ENCODE measurements around the gene XRCC3. TPM values are rescaled to one million over a fixed set of nuclear protein-coding genes. Genes with fewer than 3 reads are reported as not detected.
A peak's percentile ranks its signal among the peaks of the same experiment; 100 is the strongest.

Gene XRCC3
- polyA plus RNA-seq, 3 donors = 0.66 to 8.1 (median 2.0) TPM

DNA sequence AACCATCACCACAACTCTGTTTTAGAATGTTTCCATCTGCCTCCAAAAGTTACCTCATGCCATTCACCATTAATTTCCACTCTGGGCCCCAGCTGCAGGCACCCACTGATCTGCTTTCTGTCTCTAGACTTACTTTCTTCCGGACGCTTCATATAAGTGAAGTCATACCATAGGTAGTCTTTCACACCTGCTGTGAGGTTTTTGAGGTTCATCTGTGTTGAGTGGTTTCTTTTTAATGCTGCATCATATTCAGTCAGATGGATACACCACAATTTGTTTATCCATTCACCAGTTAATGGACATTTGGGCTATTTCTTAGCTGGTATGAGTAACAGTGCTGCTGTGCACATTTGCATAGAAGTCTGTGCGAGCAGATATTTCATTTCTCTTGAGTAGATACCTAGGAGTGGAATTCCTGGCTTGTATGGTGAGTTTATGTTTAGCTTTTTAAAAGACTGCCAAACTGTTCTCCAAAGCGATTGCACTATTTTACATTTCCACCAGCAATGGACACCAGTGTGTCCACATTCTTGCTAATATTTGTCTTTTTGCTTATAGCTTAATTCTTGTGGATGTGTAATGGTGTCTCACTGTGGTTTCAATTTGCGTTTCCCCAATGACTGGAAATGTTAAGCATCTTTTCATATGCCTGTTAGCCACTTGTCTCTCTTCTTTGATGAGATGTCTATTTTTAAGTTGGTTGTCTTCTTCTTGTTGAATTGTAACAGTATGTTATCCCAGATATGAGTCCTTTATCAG lies 48.7 kb upstream of the XRCC3 start:
- Mint-ChIP-seq H3K27ac (no peak overlapping the region), H3K27me3 (ENCODE audit: low read depth in 3 of 3) (peaks cover under 1 to 8% (median 4%) of the 10 kb centered on the region in 3 donors), H3K4me3 (no peak overlapping the region), H3K4me1 (no peaks in the 10 kb centered on the region), H3K36me3 (no peaks in the 10 kb centered on the region), H3K9me3 (peaks cover 0 to 3% (median 0%) of the 10 kb centered on the region in 7 donors)
- Histone ChIP-seq H3K79me2 (ENCODE audit: insufficient read depth, low read length) (no peaks in the 10 kb centered on the region), H2AFZ (ENCODE audit: insufficient read depth, low read depth, low read length, poor library complexity, severe bottlenecking) (no peak overlapping the region), H4K20me1 (ENCODE audit: insufficient read depth, low read length) (no peaks in the 10 kb centered on the region), H3K4me3 (replicated peaks in 1 of 3; ENCODE audit: low read depth in 2 of 3, low read length in 3 of 3) (no peak overlapping the region), H3K27ac (ENCODE audit: low read depth in 1 of 2, low read length in 2 of 2) (no peak overlapping the region), H3K9ac (ENCODE audit: insufficient read depth, low read length, poor library complexity, severe bottlenecking) (no peak overlapping the region), H3K9me3 (replicated peaks in 1 of 2; ENCODE audit: control insufficient read depth in 1 of 2, insufficient read depth in 1 of 2, low read length in 2 of 2) (no peaks in the 10 kb centered on the region), H3K4me2 (replicated peaks; ENCODE audit: extremely low read depth, low read length, poor library complexity, severe bottlenecking) (no peak overlapping the region), H3K36me3 (replicated peaks in 1 of 2; ENCODE audit: control insufficient read depth in 1 of 2, insufficient read depth in 2 of 2, low read length in 2 of 2) (no peaks in the 10 kb centered on the region), H3K27me3 (ENCODE audit: control insufficient read depth in 2 of 2, insufficient read depth in 2 of 2, low read length in 2 of 2) (no peaks in the 10 kb centered on the region), H3K4me1 (ENCODE audit: control insufficient read depth in 1 of 2, insufficient read depth in 2 of 2, low read length in 2 of 2) (no peaks in the 10 kb centered on the region)
- DNase-seq = no peak
- no CpG with 5 or more reads among the region's 5 CpGs for WGBS (ENCODE audit: insufficient coverage)
- intact Hi-C loops (cut with micrococcal nuclease) = no loop called here
- TF ChIP-seq, protein P1, sequence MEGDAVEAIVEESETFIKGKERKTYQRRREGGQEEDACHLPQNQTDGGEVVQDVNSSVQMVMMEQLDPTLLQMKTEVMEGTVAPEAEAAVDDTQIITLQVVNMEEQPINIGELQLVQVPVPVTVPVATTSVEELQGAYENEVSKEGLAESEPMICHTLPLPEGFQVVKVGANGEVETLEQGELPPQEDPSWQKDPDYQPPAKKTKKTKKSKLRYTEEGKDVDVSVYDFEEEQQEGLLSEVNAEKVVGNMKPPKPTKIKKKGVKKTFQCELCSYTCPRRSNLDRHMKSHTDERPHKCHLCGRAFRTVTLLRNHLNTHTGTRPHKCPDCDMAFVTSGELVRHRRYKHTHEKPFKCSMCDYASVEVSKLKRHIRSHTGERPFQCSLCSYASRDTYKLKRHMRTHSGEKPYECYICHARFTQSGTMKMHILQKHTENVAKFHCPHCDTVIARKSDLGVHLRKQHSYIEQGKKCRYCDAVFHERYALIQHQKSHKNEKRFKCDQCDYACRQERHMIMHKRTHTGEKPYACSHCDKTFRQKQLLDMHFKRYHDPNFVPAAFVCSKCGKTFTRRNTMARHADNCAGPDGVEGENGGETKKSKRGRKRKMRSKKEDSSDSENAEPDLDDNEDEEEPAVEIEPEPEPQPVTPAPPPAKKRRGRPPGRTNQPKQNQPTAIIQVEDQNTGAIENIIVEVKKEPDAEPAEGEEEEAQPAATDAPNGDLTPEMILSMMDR (IDR thresholded peaks at IDR 0.05) = no peak

DNA sequence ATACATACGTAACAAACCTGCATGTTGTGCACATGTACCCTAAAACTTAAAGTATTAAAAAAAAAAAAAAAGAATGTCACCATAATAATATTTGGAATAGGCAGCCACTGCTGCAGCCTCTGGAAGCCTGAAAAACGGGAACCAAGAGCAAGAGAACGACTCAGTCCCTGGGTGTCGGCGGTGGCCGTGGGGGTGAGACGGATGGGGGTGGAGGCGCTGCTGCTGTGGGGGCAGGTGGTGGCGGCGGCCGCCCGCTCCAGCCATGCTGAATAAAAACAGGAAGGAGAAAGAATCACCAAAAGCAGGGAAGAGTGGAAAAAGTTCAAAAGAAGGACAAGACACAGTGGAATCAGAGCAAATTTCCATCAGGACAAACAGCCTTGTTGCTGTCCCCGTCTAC lies 47.3 kb upstream of the XRCC3 start:
- H3K27me3 ChIP-seq (ENCODE audit: control insufficient read depth in 2 of 2, insufficient read depth in 2 of 2, low read length in 2 of 2) = no peaks in the 10 kb centered on the region
- H3K9ac ChIP-seq (ENCODE audit: insufficient read depth, low read length, poor library complexity, severe bottlenecking) = no peak overlapping the region
- H3K79me2 ChIP-seq (ENCODE audit: insufficient read depth, low read length) = no peaks in the 10 kb centered on the region
- H3K4me1 ChIP-seq (ENCODE audit: control insufficient read depth in 1 of 2, insufficient read depth in 2 of 2, low read length in 2 of 2) = no peaks in the 10 kb centered on the region
- H3K4me3 Mint-ChIP-seq = peak overlapping the region in 1 of 2 donors; percentile 39
- H3K27ac ChIP-seq (ENCODE audit: low read depth in 1 of 2, low read length in 2 of 2) = no peak overlapping the region
- no peak overlapping the region for H2AFZ ChIP-seq (ENCODE audit: insufficient read depth, low read depth, low read length, poor library complexity, severe bottlenecking)
- H3K9me3 ChIP-seq (replicated peaks in 1 of 2; ENCODE audit: control insufficient read depth in 1 of 2, insufficient read depth in 1 of 2, low read length in 2 of 2) = no peaks in the 10 kb centered on the region
- no peak overlapping the region for H3K27ac Mint-ChIP-seq
- H3K4me2 ChIP-seq (replicated peaks; ENCODE audit: extremely low read depth, low read length, poor library complexity, severe bottlenecking) = no peak overlapping the region
- H3K36me3 ChIP-seq (replicated peaks in 1 of 2; ENCODE audit: control insufficient read depth in 1 of 2, insufficient read depth in 2 of 2, low read length in 2 of 2) = no peaks in the 10 kb centered on the region
- no peaks in the 10 kb centered on the region for H3K36me3 Mint-ChIP-seq
- H4K20me1 ChIP-seq (ENCODE audit: insufficient read depth, low read length) = no peaks in the 10 kb centered on the region
- no peak for DNase-seq
- peaks cover 0 to 3% (median 0%) of the 10 kb centered on the region in 7 donors for H3K9me3 Mint-ChIP-seq
- peaks cover 0 to 8% (median 4%) of the 10 kb centered on the region in 3 donors for H3K27me3 Mint-ChIP-seq (ENCODE audit: low read depth in 3 of 3)
- 63% methylated on average over 10 of the region's 13 CpGs for WGBS (ENCODE audit: insufficient coverage)
- H3K4me1 Mint-ChIP-seq = no peaks in the 10 kb centered on the region
- intact Hi-C loops (cut with micrococcal nuclease) = no loop called here
- no peak overlapping the region for H3K4me3 ChIP-seq (replicated peaks in 1 of 3; ENCODE audit: low read depth in 2 of 3, low read length in 3 of 3)
- TF ChIP-seq, protein P1 (IDR thresholded peaks at IDR 0.05) = no peak
